CD14-positive monocyte (primary cell): ENCODE data around the gene SLC66A2. TPM values are rescaled to one million over a fixed set of nuclear protein-coding genes. Genes with fewer than 3 reads are reported as not detected.

Experiments used
- DNase-seq, 3 donors: peaks; one replicate each; pipeline ENCODE4 v3.0.0-alpha.2; 2011 to 2022
- H2AFZ ChIP-seq: 2 replicates; pipeline ENCODE4 v1.6.0; 2012; ENCODE audit warnings: mild to moderate bottlenecking, low read depth, low read length, inconsistent platforms; ENCODE audit not compliant: insufficient read depth, poor library complexity, severe bottlenecking
- H3K27ac ChIP-seq, 2 donors: 1 replicate in 1 of 2; 2 replicates in 1 of 2; pipeline ENCODE4 v1.5.1; 2012 to 2013; ENCODE audit warnings: low read length in 2 of 2, control low read depth in 1 of 2, inconsistent platforms in 1 of 2, low read depth in 1 of 2, mild to moderate bottlenecking in 1 of 2
- H3K27me3 ChIP-seq, 2 donors: one replicate each; pipeline versions ENCODE4 v1.6.0 to v1.6.1; 2011 to 2013; ENCODE audit warnings: low read length in 2 of 2; ENCODE audit not compliant: control insufficient read depth in 2 of 2, insufficient read depth in 2 of 2
- H3K36me3 ChIP-seq, 2 donors: replicated peaks in 1 of 2; 1 replicate in 1 of 2; 2 replicates in 1 of 2; pipeline versions ENCODE4 v1.5.1 to v1.6.1; 2012 to 2013; ENCODE audit warnings: low read length in 2 of 2, control low read depth in 1 of 2, inconsistent platforms in 1 of 2, mild to moderate bottlenecking in 1 of 2; ENCODE audit not compliant: insufficient read depth in 2 of 2, control insufficient read depth in 1 of 2
- H3K4me1 ChIP-seq, 2 donors: 1 replicate in 1 of 2; 2 replicates in 1 of 2; pipeline versions ENCODE4 v1.5.1 to v1.6.1; 2012 to 2013; ENCODE audit warnings: low read length in 2 of 2, control low read depth in 1 of 2, inconsistent platforms in 1 of 2, mild to moderate bottlenecking in 1 of 2, moderate library complexity in 1 of 2; ENCODE audit not compliant: insufficient read depth in 2 of 2, control insufficient read depth in 1 of 2
- H3K4me2 ChIP-seq: replicated peaks from 2 replicates; pipeline ENCODE3; 2012; ENCODE audit warnings: low read length, moderate library complexity, mild to moderate bottlenecking; ENCODE audit not compliant: poor library complexity, severe bottlenecking; ENCODE audit errors: extremely low read depth
- H3K4me3 ChIP-seq, 3 experiments: fragments of 200-600 bp in 1 of 3; sonication (generic) in 1 of 3; replicated peaks in 1 of 3; 1 replicate in 2 of 3; 2 replicates in 1 of 3; pipeline ENCODE4 v1.5.1; 2011 to 2013; ENCODE audit warnings: low read length in 3 of 3, mild to moderate bottlenecking in 3 of 3, control low read depth in 2 of 3, low read depth in 2 of 3, inconsistent platforms in 1 of 3, moderate library complexity in 1 of 3
- H3K79me2 ChIP-seq: 2 replicates; pipeline ENCODE4 v1.6.0; 2012; ENCODE audit warnings: mild to moderate bottlenecking, control low read depth, inconsistent platforms, low read length, moderate library complexity; ENCODE audit not compliant: insufficient read depth
- H3K9ac ChIP-seq: 2 replicates; pipeline ENCODE4 v1.6.0; 2017; ENCODE audit warnings: low read length, mild to moderate bottlenecking; ENCODE audit not compliant: insufficient read depth, poor library complexity, severe bottlenecking
- H3K9me3 ChIP-seq, 2 donors: replicated peaks in 1 of 2; 1 replicate in 1 of 2; 2 replicates in 1 of 2; pipeline versions ENCODE4 v1.5.1 to v1.6.1; 2012 to 2013; ENCODE audit warnings: low read length in 2 of 2, control low read depth in 1 of 2; ENCODE audit not compliant: control insufficient read depth in 1 of 2, insufficient read depth in 1 of 2
- H4K20me1 ChIP-seq: 2 replicates; pipeline ENCODE4 v1.6.0; 2012; ENCODE audit warnings: mild to moderate bottlenecking, low read length, control low read depth, moderate library complexity; ENCODE audit not compliant: insufficient read depth
- H3K27ac Mint-ChIP-seq, 7 donors: one replicate each; pipeline ENCODE4 v1.8.0; 2020; ENCODE audit warnings: mild to moderate bottlenecking in 7 of 7, mixed read lengths in 7 of 7, moderate library complexity in 6 of 7, inconsistent platforms in 2 of 7
- H3K27me3 Mint-ChIP-seq, 3 donors: one replicate each; pipeline ENCODE4 v1.8.0; 2021 to 2022; ENCODE audit warnings: low read depth in 3 of 3, mild to moderate bottlenecking in 3 of 3, mixed read lengths in 3 of 3, moderate library complexity in 3 of 3, inconsistent platforms in 1 of 3
- H3K36me3 Mint-ChIP-seq, 2 donors: one replicate each; pipeline ENCODE4 v1.8.0; 2020; ENCODE audit warnings: mixed read lengths in 2 of 2, inconsistent platforms in 1 of 2, mild to moderate bottlenecking in 1 of 2
- H3K4me1 Mint-ChIP-seq: one replicate; pipeline ENCODE4 v1.8.0; 2020; ENCODE audit warnings: mild to moderate bottlenecking, mixed read lengths
- H3K4me3 Mint-ChIP-seq, 2 donors: one replicate each; pipeline ENCODE4 v1.8.0; 2020; ENCODE audit warnings: mild to moderate bottlenecking in 2 of 2, mixed read lengths in 2 of 2, moderate library complexity in 1 of 2
- H3K9me3 Mint-ChIP-seq, 7 donors: one replicate each; pipeline ENCODE4 v1.8.0; 2020 to 2022; ENCODE audit warnings: mixed read lengths in 7 of 7, mild to moderate bottlenecking in 6 of 7, moderate library complexity in 6 of 7, inconsistent platforms in 2 of 7
- WGBS: methylation state at CpG from one replicate; pipeline ENCODE4 v1.1.5; 2013; ENCODE audit warnings: missing lambda C conversion rate; ENCODE audit not compliant: insufficient coverage; 5-methylcytosine and 5-hydroxymethylcytosine counted together
- intact Hi-C, 2 donors: fragments of 100-400 bp; cut with micrococcal nuclease; formaldehyde crosslinking; loops; one replicate each; pipeline versions ENCODE4 v1.15.0 to v1.15.1; 2023
- polyA plus RNA-seq, 3 donors: library from polyadenylated mRNA; depleted of rRNA in 1 of 3; unstranded in 2 of 3; stranded (reverse) in 1 of 3; fragments of 300-500 nt in 2 of 3; fragments of >200 nt in 1 of 3; fragmentation: Illumina TruSeq in 2 of 3; gene quantifications; 1 replicate in 2 of 3; 2 replicates in 1 of 3; pipeline ENCODE4 v1.2.3, GENCODE V29; 2012 to 2021
- TF ChIP-seq, protein P1 (sequence below): fragments of 200-600 bp; IDR thresholded peaks from one replicate; pipeline ENCODE4 v1.8.0; 2022; ENCODE audit warnings: antibody characterized with exemption, mild to moderate bottlenecking

SLC66A2 gene
- polyA plus RNA-seq, 3 donors = 26.8 to 42.6 (median 33.8) TPM

DNA sequence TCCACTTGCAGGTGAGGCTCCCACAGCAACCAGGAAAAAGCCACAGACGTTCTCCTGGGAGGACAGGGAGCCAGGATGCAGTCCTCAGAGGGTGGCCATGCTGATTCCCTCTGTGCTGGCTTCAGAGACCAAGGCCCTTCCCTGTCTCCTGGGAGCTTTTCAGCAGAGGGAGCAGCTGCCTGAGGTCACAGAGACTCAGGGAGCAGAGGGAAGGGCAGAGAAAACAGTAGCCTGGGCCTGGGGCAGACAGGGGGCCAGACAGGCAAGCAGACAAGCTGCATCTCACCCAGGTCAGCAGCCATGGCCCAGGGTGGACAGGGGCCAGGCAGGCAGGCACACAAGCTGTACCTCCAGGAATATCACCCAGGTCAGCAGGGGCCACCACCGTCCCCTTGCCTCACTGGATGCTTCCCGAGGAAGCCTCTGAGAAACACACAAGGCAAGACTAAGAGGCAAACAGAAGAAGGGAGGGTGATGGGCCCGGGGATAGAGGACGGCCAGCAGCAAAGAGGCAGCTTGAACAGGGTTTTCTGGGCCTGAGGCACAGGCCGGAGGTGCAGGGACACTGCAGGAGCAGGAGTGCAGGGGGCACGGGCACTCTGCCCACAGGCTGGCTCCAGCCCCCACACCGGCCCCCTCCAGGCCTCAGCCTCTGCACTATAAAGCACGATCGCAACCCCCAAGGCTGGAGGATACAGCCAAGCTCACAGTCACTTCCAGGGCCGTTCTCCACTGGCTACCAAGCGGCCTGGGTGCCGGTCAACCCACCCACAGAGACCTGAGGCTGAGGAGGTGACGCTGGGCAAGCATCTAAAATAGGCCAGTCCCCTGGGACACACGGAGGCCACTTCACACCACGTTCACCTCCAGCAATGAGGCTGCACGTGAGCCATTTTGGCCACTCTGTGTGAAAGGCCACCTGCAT is 6.1 kb downstream of the SLC66A2 start:
- Histone ChIP-seq H3K27me3 (no peaks in the 10 kb centered on the region), H3K9me3 (peaks cover under 1 to 3% of the 10 kb centered on the region in 2 donors), H3K27ac (no peak overlapping the region), H4K20me1 (peaks cover 99% of the 10 kb centered on the region), H3K4me2 (no peak overlapping the region), H3K79me2 (peaks cover 97% of the 10 kb centered on the region), H3K4me3 (no peak overlapping the region), H3K36me3 (peaks cover 49 to 86% of the 10 kb centered on the region in 2 donors), H2AFZ (no peak overlapping the region), H3K9ac (no peak overlapping the region), H3K4me1 (peaks cover 16 to 23% of the 10 kb centered on the region in 2 donors)
- Mint-ChIP-seq H3K4me1 (peaks cover 36% of the 10 kb centered on the region), H3K9me3 (peaks cover 0 to 8% (median 3%) of the 10 kb centered on the region in 7 donors), H3K4me3 (no peak overlapping the region), H3K27ac (peak overlapping the region in 6 of 7 donors; percentile 23 to 77 (median 49)), H3K27me3 (peaks cover 0 to 5% (median 0%) of the 10 kb centered on the region in 3 donors), H3K36me3 (peaks cover 63 to 84% of the 10 kb centered on the region in 2 donors)
- TF ChIP-seq, protein P1, sequence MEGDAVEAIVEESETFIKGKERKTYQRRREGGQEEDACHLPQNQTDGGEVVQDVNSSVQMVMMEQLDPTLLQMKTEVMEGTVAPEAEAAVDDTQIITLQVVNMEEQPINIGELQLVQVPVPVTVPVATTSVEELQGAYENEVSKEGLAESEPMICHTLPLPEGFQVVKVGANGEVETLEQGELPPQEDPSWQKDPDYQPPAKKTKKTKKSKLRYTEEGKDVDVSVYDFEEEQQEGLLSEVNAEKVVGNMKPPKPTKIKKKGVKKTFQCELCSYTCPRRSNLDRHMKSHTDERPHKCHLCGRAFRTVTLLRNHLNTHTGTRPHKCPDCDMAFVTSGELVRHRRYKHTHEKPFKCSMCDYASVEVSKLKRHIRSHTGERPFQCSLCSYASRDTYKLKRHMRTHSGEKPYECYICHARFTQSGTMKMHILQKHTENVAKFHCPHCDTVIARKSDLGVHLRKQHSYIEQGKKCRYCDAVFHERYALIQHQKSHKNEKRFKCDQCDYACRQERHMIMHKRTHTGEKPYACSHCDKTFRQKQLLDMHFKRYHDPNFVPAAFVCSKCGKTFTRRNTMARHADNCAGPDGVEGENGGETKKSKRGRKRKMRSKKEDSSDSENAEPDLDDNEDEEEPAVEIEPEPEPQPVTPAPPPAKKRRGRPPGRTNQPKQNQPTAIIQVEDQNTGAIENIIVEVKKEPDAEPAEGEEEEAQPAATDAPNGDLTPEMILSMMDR = no peak
- WGBS = 95% methylated on average over 15 of the region's 17 CpGs
- DNase-seq = no peak
- intact Hi-C loops = loop anchor here (5.0 to 10.0 kb wide), 4 partner anchors 33 to 258 kb away; partner anchors contain the start of gene ADNP2 (in 1 of the 2)

DNA sequence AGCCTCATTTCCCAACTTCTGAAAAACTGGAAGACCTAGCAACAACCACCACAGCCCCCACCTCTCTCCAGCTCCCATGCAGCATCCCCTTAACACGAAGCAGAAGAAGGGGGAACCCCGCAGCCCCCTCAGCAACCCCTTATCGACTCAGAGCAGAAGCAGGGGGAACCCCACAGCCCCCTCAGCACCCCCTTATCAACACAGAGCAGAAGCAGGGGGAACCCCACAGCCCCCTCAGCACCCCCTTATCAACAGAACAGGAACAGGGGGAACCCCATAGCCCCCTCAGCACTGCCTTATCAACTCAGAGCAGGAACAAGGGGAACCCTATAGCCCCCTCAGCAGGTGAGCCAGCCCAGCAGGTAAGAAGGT is 6.7 kb downstream of the SLC66A2 start:
- Histone ChIP-seq H3K4me3 (no peak overlapping the region), H2AFZ (no peak overlapping the region), H3K27ac (no peak overlapping the region), H3K36me3 (peaks cover 56 to 92% of the 10 kb centered on the region in 2 donors), H3K9ac (no peak overlapping the region), H3K4me2 (no peak overlapping the region), H3K9me3 (peaks cover 6 to 7% of the 10 kb centered on the region in 2 donors), H3K79me2 (peaks cover 98% of the 10 kb centered on the region), H3K4me1 (peaks cover 11 to 16% of the 10 kb centered on the region in 2 donors), H4K20me1 (peaks cover 100% of the 10 kb centered on the region), H3K27me3 (no peaks in the 10 kb centered on the region)
- no peak overlapping the region for H3K4me3 Mint-ChIP-seq
- H3K27ac Mint-ChIP-seq = peak overlapping the region in 2 of 7 donors; percentile 4 to 66
- no peak for DNase-seq
- peaks cover 29% of the 10 kb centered on the region for H3K4me1 Mint-ChIP-seq
- peaks cover 0 to 5% (median 0%) of the 10 kb centered on the region in 3 donors for H3K27me3 Mint-ChIP-seq
- no CpG with 5 or more reads among the region's 3 CpGs for WGBS
- intact Hi-C loops = loop anchor here (5.0 to 10.0 kb wide), 4 partner anchors 32 to 257 kb away; partner anchors contain the start of gene ADNP2 (in 1 of the 2)
- H3K36me3 Mint-ChIP-seq = peaks cover 70 to 91% of the 10 kb centered on the region in 2 donors
- TF ChIP-seq, protein P1 = no peak
- peaks cover 0 to 12% (median 8%) of the 10 kb centered on the region in 7 donors for H3K9me3 Mint-ChIP-seq
